Measurements from ENCODE around the gene EVL.

Gene EVL

DNA sequence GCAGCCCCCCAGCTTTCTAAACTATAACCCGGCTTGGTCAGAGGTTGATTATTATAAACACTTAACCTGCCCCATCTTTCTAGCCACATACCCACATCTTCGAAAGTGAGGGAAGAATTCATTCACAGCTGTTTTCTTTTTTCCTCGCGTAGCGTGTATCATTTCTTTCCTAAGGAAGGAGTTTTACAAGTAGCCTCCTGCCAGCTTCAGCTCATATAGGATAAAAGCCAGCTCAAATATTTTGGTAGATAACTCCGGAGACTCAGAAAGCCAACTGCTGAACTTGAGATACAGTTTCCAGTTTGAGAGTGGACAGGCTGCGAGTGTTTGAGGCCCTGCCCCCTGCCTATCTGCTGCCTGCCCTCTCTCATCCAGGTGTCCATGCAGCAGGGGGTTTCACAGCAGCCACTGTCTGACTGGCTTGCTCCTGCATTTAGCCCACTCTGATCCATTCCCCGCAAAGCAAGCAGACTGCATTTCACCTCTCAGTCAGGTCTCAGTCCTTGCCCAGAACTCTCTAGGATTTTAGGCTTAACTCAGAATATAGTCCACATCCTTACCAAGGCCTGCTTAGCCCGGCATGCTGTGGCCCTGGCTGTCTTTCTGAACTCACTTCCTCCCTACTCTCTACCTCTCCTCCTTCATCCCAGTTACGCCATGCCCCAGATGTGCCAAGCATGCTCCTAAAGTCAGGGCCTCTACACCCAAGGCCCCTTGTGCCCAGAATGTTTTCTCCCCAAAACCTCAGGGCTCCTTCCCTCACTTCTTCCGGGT is 46.9 kb downstream of the EVL start:
- no peak for DNase-seq

DNA sequence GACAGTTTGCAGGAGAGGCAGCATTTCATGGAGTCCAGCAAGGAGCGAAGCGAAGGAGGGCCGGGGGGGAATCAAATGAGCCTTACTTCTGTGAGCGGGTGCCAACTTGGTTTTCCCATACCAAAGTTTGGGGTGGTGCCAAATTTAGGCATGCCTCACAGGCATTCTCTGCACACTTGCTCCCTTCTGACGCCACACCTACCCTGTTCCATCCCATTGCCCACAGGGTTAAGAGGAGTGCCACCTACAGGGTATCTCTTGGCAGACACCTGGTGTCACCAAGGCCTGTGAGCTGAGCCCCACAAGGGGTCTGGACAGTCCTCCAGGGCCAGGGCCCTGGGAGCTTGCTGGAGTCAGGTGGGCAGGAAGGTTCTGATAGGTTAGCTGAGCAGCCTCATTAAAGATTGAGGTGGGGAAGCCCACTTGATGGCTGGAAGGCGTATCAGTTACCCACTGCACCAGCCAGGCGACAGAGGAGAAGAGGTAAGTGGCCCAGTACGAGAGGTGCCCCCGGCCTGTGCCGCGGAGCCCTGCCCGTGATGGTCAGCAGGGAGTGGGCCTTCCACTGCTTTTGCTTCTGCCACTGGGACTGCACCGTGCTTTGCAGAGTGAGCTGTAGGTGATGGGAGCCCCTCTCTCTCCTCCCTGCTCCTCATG is 49.0 kb downstream of the EVL start:
- no peak for DNase-seq

DNA sequence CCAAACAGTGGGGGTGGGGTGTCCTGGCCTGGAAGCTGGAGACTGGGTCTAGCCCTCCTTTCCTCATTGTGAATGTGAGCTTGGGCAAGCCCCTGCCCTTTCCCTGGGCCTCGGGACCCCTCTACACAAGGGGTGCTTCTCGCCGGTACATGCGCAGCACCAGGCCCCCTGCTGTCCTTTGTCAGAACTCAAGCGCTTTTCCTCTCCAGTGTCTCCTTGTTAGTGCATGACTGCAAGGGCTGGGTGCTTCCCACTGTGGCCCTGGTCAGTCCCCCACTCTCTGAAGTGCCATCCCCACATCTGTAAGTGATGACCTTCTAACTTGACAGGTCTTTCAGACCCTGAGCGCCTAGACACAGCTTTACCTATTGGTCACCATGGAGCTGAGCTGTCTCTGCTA is 50.0 kb downstream of the EVL start:
- DNase-seq, result no peak

DNA sequence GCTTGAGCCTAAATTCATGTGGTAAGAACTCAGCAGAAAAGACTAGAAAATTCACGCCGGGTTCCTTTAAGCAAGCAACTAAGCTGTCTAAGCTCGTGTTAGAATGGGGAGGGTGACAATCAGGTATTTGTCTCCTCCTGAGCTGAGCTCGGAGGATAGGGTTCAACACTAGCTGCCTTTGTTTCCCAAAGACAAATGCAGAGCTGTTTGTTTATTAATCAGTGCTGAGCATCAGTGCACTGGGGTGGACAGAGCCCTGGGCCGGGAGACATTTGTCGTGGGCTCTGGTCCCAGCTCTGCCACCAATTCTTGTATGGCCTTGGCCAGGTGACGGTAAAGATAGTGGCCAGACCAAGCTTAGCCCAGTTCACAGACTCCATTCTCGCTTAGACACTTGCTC is 50.5 kb downstream of the EVL start:
- no peak for DNase-seq

DNA sequence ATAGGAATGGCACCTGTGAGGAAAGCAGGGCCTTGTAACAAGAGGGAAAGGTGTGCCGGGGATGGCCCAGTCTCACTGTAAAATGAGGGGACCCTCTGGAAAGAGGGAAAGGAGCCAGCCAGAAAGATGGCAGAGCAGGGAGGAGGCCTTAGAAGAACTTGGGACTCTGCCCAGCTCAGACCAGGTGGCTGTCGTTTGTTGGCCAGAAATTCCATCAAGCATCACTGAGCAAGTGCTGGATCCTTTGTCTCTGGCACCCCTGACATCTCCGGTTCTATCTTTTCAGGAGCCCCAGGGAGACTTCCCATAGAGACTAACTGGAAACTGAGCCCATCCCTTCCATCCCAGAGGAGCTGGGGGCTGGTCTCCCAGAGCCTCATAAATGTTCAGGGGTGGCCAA is 50.9 kb downstream of the EVL start:
- no peak for DNase-seq

DNA sequence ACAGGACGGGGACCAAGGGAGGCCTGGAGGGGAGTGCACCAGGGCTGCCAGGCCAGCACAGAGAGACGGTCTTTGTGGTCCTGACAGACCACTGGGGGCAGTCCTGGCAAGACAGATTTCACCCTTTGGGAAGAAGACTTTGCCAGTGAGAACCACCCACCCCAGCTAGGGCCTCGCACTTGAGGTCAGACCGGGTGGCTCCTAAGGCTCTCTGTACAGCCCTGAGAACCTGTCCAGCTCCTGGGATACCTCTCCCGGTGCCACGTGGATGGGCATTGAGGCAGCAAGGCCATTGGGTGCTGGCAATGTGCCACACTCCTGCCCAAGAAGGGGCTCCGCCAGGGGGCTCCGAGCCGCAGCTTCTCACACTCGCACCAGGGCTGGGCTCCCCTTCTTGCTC is 51.8 kb downstream of the EVL start:
- no peak for DNase-seq

DNA sequence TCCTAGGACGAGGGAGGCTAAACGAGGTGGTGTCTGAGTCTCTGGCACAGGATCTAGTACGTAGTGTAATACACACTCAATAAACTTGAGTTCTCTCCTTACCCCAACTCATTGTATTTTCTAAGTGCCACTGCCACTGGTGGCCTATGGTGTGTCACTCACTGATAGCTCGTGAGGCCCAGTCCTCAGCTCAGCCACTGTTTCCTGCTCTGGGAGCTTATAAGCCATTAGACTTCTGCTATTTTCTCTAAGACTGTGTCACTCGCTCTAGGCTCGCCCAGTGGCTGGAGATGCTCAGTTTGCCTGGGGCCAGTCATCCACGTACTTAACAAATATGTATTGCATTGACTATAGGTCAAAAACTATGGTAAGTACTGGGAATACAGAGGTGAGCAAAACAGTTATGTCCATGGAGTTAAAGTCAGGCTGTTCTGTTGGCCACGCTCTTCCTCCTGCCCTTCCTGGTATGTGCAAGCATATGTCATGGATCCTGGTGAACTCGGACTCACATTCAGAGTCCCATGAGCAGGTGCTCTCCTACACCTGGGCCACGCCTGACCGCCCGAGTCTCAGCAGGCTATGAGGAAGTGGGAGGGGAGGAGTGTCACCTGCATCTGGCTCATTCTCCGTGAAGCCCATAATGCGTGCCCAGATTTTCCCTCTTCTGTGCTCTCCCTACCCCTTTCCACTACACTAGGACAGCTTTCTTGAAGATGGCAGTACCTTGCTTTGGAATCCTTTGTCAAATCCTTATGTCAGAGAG is 52.6 kb downstream of the EVL start:
- DNase-seq, result no peak

DNA sequence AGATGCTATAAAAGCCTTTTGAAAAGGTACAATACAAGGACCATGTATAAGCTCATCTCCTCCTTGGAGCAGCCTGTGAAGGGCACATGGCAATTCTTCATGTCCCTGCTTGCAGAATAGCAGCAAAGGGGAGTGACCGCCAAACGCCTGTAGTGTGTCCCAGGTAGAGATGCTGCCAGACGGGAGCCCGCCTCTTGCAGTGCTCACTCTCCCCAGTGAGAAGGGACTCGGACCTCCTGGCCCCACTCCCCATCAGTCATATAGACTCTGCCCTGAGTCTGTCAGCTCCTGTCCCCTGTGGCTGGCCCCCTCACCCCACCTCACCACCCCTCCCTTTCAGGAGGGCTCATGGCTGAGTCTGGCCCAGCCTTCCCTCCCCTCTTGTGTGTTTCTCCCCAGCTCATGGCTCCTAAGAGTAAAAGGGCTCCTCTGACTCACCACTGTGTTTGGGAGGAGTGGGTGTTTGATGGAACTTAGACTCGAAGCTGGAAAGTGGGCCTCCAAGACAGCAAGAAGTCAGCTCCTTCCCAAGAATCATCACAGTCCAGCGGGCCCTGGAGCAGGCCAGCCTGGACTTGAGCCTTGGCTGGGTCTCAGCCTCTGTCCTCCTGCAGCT is 53.3 kb downstream of the EVL start:
- DNase-seq, result no peak

DNA sequence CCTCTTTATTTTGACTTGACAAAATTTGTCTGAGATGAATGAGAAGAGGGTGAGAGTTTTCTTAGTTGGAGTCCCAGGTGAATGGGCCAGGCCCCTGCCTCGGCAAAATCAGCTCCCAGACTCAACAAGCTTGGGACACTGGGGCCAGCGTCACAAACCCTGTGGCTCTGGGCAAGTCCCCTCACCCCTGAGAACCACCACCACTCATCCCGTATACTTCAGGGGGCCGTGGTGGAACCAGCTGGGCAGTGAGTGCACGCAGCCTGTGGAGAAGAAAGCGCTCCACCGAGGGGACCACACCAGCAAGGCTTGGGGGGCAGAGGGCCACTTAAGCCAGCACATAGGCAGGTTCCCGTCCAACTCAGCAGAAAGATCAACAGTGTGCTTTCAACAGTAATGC is 54.0 kb downstream of the EVL start:
- DNase-seq, result no peak

DNA sequence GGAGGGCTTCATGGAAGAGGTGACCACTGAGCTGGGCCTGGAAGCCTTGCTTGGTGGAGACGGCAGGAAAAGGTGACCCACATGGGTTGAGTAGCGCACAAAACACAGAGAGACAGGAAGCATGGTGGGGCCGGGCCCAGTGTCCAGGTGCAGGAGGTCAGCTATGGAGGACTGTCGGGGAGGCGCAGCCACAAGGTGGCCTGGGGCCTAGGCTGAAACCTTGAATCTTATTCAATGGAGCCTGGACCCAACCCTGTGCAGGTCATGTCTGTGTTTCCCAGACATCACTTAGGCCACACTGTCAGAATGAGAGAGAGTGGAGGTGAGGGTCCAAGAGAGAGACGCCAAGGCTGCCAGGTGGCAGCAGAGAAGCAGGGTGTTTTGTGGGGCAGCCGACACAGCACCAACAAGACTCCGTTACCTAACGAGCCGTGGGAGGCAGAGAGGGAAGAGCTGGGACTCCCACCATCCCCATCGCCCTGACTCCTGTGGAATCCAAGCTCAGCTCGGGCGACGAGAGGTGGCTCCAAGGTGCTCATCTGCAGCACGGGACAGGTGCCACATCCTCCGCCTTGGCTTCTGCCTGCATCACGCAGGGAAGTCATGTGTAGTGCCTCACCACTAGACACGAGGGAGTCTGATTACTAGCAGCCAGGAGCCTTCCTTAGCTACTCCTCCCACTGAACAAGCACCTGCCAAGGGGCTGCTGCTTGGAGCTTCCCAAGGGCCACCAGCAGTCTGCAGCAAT is 55.5 kb downstream of the EVL start:
- DNase-seq, result no peak

DNA sequence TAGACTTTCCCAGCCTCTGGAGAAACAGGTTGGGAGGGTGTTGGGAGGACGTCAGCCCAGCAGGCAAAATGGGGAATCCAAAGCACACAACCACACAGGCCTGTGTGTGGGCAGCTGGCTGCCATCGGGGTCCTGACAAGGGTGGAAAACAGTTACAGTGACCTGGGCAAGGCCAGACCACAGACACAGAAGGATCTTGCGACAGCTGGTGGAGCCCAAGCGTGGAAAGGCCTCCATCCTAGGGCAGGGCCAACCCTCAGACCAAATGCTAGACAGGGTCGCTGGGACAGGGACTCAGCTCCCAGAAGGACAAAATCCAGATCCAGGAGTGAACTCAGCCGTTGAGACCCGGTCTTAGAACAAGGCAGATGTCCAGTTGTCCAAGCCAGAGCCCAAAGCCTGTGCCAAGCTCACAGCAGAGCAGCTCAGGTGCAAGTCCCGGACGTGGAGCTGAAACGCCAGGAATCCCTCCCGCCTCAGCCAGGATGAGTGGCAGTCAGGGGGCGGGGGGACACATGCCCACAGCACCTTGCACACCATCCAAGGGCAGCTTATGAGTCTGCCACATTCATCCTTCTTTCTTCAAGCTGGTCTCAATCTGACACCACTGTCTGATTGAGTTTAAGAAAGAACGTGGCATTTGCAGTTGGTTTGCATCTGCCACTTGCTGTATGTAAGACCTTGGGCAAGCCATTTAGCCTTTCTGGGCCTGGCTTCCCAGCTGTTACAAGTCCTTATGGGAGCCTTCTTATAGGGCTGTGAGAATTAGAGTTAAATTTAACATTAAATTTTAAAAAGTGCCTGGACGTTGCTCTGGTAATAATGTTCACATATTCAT is 56.6 kb downstream of the EVL start:
- no peak for DNase-seq

DNA sequence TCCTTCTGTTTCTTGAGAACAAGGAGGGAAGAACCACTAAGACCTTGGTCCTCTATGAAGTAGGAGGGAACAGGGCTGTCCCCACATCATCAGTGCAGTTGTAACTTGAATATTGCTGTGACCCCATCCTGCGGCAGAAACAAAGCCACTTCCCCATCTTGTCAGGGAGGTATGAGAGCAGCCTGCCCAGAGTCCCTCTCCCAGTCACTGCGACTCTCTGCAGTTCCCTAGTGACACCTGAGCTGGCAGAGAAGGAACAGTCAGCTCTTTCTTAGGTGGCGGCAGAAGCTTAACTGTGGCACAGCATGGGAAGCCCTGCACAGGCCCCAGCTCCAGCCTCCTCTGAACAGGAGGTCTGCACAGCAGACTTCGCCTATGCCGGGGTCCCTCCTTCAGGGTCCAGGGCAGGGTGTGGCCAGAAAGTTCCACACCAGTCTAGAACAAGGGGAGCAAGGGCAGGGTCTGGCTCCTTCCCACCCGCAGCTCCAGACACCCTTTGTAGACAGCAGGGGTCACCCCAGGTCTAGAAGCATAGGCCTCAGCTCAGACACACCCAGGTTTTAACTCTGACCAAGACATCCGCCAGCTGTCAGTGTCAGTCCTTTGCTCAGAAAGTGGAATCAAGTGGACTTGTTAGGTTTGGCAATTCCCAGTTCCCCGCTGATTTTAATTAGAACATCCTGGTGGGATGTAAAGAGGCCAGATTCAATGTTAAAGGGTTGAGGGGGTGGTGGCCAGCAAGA is 57.4 kb downstream of the EVL start:
- DNase-seq, result no peak

DNA sequence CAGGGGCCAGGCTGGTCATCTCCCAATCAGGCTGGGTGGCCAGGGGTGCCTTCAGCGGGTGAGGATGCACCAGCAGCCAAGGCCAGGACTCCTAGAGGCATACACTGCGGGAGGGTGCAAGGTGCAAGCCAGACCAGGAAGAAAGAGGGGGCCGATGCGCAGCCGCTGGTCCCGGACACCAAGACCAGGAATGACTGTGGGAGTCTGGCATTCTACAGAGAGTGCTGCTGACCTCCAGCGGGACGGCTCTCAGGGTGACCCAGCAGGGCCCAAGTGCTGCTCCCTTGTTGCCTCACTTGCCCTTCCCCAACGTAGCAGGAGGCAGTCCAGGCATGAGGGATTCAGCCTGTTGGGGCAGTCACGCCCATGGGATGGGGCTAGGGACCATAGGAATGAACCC is 58.4 kb downstream of the EVL start:
- DNase-seq, result no peak

DNA sequence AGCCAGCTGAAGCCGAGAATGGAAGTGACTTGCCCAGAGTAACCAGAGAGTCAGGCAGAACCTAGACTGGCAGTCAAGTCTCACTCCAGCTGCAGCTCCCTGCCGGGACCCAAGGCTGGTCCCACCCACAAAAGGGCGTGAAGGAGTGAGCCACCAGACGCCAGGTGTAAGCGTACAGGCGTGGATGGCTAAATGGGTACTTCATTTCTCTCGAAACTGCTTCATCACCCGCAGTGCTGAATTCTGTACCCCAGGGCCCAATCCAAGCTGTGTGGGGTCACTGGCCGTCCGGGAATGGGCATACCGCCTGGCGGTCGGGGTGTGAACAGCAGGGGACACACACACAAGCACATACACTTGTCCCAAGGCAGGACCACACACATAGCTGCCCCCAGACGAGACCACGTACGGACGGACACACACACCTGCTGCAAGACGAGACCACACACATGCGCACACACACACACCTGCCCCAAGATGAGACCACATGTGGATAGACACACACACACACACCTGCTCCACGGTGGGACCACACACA is 59.4 kb downstream of the EVL start:
- no peak for DNase-seq

DNA sequence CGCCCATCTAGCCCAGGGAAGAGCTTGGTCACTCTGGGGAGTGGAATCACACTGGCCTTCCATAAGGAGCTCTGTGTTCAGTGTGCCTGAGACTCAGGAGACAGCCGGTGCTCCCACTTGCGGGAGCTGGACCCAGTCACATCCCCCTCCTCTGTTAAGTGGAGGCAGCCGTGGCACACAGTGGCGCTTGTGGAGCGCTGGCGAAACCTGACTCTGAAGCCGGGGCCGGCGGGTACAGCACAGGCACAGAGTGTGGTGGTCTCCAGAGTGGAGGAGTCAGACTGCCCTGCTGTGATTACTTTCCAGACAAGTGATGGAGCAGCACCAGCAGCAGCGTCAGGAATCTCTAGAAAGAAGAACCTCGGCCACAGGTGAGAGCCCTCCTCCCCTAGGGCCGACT is 61.2 kb downstream of the EVL start:
- DNase-seq, result no peak

DNA sequence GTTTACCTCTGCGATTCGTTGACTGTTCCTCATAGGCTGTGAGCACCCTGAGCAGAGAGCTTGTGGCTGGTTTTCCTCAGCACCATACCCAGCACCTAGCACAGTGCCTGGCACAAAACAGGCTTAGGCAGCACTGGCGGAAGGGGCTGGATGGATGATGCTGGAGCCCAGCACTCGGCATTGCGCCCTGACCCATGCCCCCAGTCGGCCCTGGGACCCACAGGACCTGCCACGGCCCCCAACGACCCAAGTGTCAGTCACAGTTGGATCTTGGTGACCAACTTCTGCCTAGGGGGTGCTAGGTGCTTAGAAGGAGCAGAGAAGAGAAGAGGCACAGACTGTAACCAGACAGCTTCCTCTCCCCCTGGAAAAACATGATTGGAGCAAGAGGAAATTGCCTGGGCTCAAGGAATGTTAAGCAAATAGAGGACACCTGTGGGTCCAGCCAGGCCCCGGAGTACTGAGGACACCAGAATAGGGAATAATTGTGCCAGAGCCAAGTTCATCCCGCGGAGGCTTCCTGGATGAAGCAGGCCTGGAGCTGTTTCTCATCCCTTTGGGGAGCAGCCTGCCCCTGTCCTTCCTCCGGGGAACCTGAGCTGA is 62.7 kb downstream of the EVL start:
- DNase-seq, result no peak

DNA sequence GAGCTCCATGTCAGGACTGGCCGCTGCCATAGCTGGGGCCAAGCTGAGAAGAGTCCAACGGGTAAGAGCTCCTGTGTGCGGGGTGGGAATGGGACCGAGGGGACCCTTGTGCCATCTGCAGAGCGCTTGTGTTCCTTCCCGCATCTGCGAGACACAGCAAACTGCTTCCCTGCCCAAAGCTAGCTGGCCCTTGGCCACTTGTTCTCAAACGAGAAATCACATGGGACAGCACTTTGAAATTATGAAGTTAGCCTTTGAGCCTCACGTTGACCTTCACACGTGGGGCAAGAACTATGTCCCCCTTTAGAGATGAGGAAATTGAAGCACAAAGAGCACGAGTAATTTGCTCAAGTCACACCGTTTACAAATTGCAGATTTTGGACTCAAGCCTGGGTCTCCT is 63.5 kb downstream of the EVL start:
- no peak for DNase-seq

DNA sequence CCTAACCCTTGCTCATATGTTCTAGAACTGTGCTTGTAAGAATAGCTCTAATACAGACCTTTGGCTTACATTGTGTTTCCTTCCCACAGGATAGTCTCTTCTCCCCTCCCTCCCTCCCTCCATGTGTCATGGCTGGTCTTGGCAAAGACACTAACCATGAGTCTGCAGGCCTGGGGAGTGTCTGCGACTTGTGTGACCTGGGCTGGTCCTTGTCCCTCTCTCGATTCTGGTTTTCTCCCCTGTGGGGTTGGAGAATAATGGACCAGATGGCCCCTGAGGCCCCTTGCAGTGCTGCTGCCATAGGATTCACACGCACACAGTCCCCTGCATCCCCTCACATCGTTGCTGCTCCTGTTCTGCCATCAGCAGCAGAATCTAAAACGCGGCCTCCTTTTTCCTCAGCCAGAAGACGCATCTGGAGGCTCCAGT is 64.0 kb downstream of the EVL start:
- DNase-seq, result peak; percentile 14

DNA sequence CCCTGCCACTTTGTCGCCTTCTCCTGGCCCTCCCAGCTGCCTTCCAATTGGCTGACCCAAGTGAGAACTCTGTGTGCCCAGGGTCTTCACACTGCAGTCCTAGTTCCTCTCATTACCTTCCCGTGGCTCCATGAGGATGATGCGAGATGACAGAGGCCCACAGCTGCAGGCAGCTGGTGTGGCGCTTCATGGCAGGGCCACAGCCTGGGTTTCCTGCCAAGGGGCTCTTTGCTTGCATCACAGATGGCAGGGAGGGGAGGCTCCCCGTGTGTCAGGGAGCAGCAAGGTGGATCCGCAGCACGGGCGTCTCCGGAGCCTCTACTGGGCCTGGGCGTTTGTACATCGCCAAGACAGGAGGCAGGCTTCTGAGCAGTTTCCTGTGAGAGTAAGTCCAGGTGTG is 65.3 kb downstream of the EVL start:
- no peak for DNase-seq

DNA sequence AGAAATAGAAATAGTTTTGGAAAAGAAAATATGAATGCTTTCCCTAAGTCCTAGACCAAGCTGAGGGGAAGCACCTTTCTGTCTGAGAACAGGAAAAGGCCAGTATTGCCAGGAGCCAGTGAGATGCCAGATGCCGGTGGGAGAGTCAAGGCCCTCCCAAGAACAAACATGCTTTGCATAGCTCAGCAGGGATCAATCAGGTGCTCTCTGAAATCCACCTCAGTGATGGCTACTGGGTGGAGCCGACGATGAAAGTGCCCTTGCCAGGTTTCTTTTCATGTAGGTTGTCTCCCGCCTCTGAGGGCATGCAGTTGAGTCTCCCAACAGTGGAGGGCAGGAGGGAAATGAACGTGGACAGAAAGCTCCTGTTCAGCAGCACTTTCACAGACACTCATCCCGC is 66.0 kb downstream of the EVL start:
- DNase-seq, result no peak

Data from fibroblast of upper back skin (primary cell).